HG03432 (cell line): Measurements from ENCODE around the gene CXCR1.
"Not testable (repeated sequence)": the region's sequence is repeated elsewhere in the genome, so short reads cannot be mapped to it uniquely, and the experiment has no call there.

Experiments
- ATAC-seq: cut with Tn5 transposase; IDR thresholded peaks from one replicate; pipeline ENCODE4 v1.9.1; 2021; ENCODE audit warnings: mild to moderate bottlenecking, moderate library complexity; ENCODE audit not compliant: unreplicated experiment

Gene CXCR1

GRCh38 chr2:218166791-218167190 is at the start of gene CXCR1:
CXCR1 (minus strand) TSS chr2:218166962; CDS start chr2:218165211, 1,751 bp downstream.
- ATAC-seq, result no peak

DNA sequence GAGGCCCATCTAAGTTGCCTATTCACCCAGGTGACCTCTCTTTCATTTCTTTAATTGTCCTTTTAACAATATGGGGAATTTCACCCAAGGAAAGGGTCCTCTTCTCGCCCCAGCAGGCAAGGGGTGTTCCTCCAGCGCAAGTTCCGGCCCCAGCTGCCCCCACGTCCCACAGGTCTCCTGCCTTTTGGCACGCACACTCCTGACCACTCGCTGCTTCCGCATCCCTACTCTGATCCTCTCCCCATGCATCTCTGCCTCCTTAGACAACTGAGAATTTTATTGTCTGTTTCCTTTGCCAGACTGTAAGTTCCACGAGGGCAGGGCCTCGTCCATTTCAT is 49.5 kb upstream of the CXCR1 start:
- no peak for ATAC-seq

GRCh38 chr2:218214116-218214515 is 47.4 kb upstream of the CXCR1 start:
- no peak for ATAC-seq

- ATAC-seq, result no peak
Measured at GRCh38 chr2:218209078-218209477, 42.3 kb upstream of the CXCR1 start.

GRCh38 chr2:218202266-218202665 is 35.5 kb upstream of the CXCR1 start:
- ATAC-seq, result no peak

DNA sequence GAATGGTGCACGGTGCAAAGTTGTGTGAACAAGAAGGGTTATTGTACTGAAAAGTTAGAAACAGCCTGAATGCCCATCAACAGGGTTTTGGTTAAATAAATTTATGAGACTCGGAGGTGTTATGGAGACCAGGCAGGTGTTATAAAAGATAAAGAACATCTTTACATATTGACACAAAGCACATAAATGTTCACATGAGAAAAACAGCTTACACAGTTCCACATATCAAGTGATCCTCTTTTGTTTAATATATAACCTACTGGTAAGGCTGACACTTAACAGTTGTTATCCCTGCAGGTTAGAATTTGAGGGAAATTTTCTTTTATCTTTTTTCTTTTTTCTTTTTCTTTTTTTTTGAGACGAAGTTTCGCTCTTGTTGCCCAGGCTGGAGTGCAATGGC is 30.2 kb upstream of the CXCR1 start:
- no peak for ATAC-seq

GRCh38 chr2:218194880-218195279 is 28.1 kb upstream of the CXCR1 start:
- ATAC-seq, result no peak

DNA sequence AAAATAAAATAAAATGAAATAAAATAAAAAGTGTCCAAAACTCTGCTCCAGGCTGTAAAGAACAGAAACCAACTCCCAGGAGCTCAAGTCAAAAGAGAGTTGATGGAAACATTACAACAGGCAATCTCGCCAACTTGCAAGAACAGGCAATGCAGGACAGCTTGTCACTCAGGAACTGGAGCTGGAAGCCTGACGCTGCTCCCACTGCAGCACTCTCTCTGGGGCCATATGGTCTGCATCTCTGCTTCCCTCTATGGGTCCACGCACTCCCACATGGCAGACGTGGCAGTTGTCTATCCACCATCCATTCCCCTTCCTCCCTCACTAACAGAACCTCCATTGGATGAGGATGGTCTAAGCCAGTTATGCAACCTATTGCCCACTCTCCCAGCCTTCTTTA is 26.9 kb upstream of the CXCR1 start:
- no peak for ATAC-seq

GRCh38 chr2:218192902-218193430 is 26.2 kb upstream of the CXCR1 start:
- ATAC-seq, result no peak

DNA sequence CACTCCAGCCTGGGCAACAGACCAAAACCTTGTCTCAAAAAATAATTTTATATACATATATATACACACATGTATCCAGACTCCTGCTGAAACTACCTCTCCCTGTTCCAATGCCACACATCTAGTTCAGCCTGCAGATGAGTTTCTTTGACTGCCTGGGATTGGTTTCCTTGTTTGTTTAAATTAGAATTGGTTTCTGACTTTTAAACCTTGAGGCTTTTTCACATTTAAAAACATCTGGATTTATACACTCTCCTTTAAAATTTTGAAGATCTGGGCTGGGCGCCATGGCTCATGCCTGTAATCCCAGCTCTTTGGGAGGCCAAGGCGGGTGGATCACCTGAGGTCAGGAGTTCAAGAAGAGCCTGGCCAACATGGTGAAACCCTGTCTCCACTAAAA is 21.8 kb upstream of the CXCR1 start:
- no peak for ATAC-seq

- no peak for ATAC-seq
Measured at GRCh38 chr2:218187296-218188015, 20.7 kb upstream of the CXCR1 start.

DNA sequence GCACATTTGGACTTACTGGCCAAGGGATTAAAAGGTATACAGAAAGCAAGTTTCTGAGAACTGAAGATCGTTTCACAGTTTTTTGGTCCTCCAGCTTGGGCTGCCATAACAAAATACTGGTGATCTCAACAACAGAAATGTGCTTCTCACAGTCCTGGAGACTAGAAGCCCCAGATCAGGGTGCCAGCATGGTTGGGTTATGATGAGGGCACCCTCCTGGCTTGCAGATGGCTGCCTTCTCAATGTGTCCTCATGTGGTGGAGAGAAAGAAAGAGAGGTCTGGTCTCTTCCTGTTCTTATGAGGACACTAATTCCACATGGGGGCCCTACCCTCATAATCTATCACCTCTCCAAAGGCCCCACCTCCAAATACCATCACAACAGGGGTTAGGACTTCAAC is 20.1 kb upstream of the CXCR1 start:
- no peak for ATAC-seq

DNA sequence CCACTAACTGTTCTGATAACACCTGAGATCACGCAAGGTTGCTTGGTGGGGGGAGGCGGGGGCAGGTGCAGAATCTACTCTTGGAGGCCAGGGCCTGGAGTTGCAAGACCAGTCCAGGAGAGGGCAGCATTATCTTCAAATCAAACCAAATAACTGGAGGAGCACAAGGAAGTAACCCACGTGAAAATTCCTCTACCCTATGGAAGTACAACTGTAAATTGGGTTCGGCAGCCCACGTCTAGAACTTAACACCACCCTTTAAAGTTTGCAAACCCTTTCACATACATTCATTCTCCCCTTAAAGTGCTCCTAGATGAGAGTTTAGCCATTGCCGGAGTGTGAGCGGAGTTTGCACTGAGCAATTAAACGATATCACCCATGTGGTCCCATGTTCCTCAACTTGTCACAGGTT is 19.6 kb upstream of the CXCR1 start:
- ATAC-seq, result peak; percentile 70

- no peak for ATAC-seq
Measured at GRCh38 chr2:218184331-218184730, 17.6 kb upstream of the CXCR1 start.

GRCh38 chr2:218180467-218181114 is 13.8 kb upstream of the CXCR1 start:
- ATAC-seq, result no peak

DNA sequence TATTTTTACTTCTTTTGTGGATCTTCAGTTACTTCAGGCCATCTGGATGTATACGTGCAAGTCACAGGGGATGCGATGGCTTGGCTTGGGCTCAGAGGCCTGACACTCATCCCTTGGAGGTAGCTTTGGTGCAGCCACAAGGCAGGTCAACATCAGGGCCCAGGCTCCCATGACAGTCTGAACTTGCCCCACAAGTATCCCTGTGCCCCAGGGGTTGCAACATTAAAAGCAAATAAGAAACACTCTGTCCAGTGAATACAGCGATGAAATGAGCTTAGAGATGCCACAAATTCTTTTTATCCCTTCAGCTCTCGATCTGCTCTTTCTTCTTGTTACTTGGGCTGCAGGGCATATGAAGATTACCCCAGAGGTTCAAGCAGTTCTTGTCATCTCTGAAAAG is 13.0 kb upstream of the CXCR1 start:
- ATAC-seq, result no peak

- ATAC-seq, result no peak
Measured at GRCh38 chr2:218172845-218173244, 6.1 kb upstream of the CXCR1 start.

DNA sequence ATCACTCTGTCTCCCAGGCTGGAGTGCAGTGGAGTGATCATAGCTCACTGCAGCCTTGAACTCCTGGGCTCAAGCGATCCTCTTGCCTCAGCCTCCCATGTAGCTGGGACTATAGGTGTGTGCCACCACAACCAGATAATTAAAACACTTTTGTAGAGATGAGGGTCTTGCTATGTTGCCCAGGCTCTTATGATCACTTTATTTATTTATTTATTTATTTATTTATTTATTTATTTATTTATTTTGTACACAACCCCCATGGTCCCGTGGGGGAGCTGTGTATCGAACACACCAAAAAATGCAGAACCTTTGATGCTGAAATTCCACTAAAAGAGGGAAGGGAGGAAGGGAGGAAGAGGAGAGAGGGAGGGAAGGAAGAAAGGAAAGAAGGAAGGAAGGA is 5.0 kb upstream of the CXCR1 start:
- ATAC-seq, result not testable (repeated sequence)

DNA sequence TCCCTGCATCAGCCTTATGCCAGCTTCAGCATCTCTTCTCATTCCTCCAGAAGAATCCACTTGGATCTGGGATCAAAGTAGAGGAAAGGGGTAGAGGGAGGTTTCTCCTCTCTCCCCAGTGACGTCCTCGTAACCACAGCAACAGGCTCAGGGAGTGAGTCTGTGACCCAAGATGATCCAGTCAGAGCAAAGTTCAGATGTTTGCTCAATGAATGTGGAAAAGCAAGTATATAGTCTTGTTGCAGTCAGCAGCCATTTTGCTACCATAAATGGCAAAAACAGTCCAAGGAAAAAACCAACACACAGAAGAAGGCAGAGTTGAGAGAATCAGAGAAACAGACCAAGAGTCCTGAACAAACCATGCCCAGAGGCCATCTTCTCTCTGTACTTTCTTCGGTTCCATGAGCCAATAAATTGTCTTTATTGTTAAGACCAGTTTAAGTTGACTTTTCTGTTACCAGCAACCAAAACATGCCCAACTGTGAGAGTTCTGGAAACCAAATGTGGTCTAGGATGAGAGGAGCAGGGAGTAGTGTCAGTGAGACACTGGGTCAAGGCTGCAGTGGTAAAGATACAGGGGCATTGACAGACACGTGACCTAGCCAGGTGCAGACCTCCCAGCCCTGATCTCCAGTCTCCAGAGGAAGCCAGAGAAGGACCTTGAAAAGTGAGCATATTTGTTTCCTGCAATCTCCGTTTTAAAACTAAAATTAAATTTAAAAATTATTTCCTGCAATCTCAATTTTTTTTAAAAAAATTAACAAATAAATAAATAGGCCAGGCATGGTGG is 3.2 kb upstream of the CXCR1 start:
- ATAC-seq, result no peak

GRCh38 chr2:218168635-218169462 is 2.1 kb upstream of the CXCR1 start:
- ATAC-seq, result peak; percentile 60

GRCh38 chr2:218168016-218168415 is 1.3 kb upstream of the CXCR1 start:
- ATAC-seq, result no peak
